ENCODE data around the gene RHBDD3.

GRCh38 chr22:29251265-29251664 lies 16.5 kb downstream of the RHBDD3 start:
- TF ChIP-seq CTCF (conservative IDR thresholded peaks at IDR 0.05 in 1 of 2, IDR thresholded peaks at IDR 0.05 in 1 of 2; ENCODE audit: extremely low read depth in 1 of 2, insufficient read depth in 1 of 2, low read depth in 1 of 2, low read length in 2 of 2) (no peak), EZH2 (IDR thresholded peaks at IDR 0.05; ENCODE audit: borderline replicate concordance, low read length) (no peak)
